Measurements from ENCODE around the gene STXBP2. TPM values are rescaled to one million over a fixed set of nuclear protein-coding genes. Genes with fewer than 3 reads are reported as not detected.

The STXBP2 gene
- total RNA-seq, 1 experiment from 2014 or later = 102 TPM

GRCh38 chr19:7657131-7657751 lies 20.3 kb downstream of the STXBP2 start:
- no peak for ATAC-seq
- BruUV-seq (replicated peaks) = no TSS peak
- POLR2A ChIA-PET = no interaction called here
- DNase-seq (ENCODE audit: low read depth, low spot score) = no peak
- TF ChIP-seq REST (IDR thresholded peaks at IDR 0.05; ENCODE audit: insufficient read depth in 1 of 2, low read depth in 2 of 2, low read length in 1 of 2) (no peak), SIN3A (IDR thresholded peaks at IDR 0.05; ENCODE audit: borderline replicate concordance, insufficient read depth, low read depth, low read length) (no peak), POLR2AphosphoS5 (IDR thresholded peaks at IDR 0.05; ENCODE audit: low read depth, low read length) (no peak), CTCF (IDR thresholded peaks at IDR 0.05) (no peak), TCF7L2 (IDR thresholded peaks at IDR 0.05; ENCODE audit: low read depth, low read length) (no peak)
- no peaks in the 10 kb centered on the region for H3K27me3 ChIP-seq (ENCODE audit: control insufficient read depth, insufficient read depth, low read length)
- CTCF ChIA-PET = no interaction called here
- in situ Hi-C loops (cut with HindIII; ENCODE audit: low pct_unique_long_range_greater_than_20kb, low sequenced_read_pairs) = no loop called here
- no peaks in the 10 kb centered on the region for H3K36me3 ChIP-seq (ENCODE audit: control insufficient read depth, insufficient read depth, low read length)
- H3K4me1 ChIP-seq (ENCODE audit: control insufficient read depth, insufficient read depth, low read length) = no peaks in the 10 kb centered on the region
- no peak overlapping the region for H3K4me3 ChIP-seq (ENCODE audit: low read depth in 2 of 2, low read length in 2 of 2)
- no peak overlapping the region for H3K27ac ChIP-seq (ENCODE audit: low read length)
- H3K9me3 ChIP-seq (ENCODE audit: control insufficient read depth, insufficient read depth, low read depth, low read length) = no peaks in the 10 kb centered on the region
- intact Hi-C loops (cut with micrococcal nuclease; ENCODE audit: unreplicated experiment) = no loop called here

GRCh38 chr19:7658219-7658686 lies 21.3 kb downstream of the STXBP2 start:
- Histone ChIP-seq H3K36me3 (ENCODE audit: control insufficient read depth, insufficient read depth, low read length) (no peaks in the 10 kb centered on the region), H3K27ac (ENCODE audit: low read length) (no peak overlapping the region), H3K27me3 (ENCODE audit: control insufficient read depth, insufficient read depth, low read length) (no peaks in the 10 kb centered on the region), H3K9me3 (ENCODE audit: control insufficient read depth, insufficient read depth, low read depth, low read length) (no peaks in the 10 kb centered on the region), H3K4me3 (ENCODE audit: low read depth in 2 of 2, low read length in 2 of 2) (no peak overlapping the region), H3K4me1 (ENCODE audit: control insufficient read depth, insufficient read depth, low read length) (no peaks in the 10 kb centered on the region)
- DNase-seq (ENCODE audit: low read depth, low spot score) (no peak), ATAC-seq (no peak)
- in situ Hi-C loops (cut with HindIII; ENCODE audit: low pct_unique_long_range_greater_than_20kb, low sequenced_read_pairs) (no loop called here), intact Hi-C loops (cut with micrococcal nuclease; ENCODE audit: unreplicated experiment) (no loop called here)
- no TSS peak for BruUV-seq (replicated peaks)
- CTCF ChIA-PET = interaction anchor here (0.6 kb wide), 2 partner anchors 10 to 141 kb away, joined by 3 to 11 read pairs; no protein-coding TSS in a partner anchor
- TF ChIP-seq POLR2AphosphoS5 (IDR thresholded peaks at IDR 0.05; ENCODE audit: low read depth, low read length) (no peak), TCF7L2 (IDR thresholded peaks at IDR 0.05; ENCODE audit: low read depth, low read length) (no peak), SIN3A (IDR thresholded peaks at IDR 0.05; ENCODE audit: borderline replicate concordance, insufficient read depth, low read depth, low read length) (no peak), REST (IDR thresholded peaks at IDR 0.05; ENCODE audit: insufficient read depth in 1 of 2, low read depth in 2 of 2, low read length in 1 of 2) (no peak), CTCF (IDR thresholded peaks at IDR 0.05) (no peak)
- POLR2A ChIA-PET = interaction anchor here (0.6 kb wide), 1 partner anchor 428 kb away, joined by 5 read pairs; no protein-coding TSS in a partner anchor
